ENCODE measurements around the gene INO80E.

INO80E gene

GRCh38 chr16:29993191-29993902 is 2.7 kb upstream of the INO80E start:
- no peak for DNase-seq

GRCh38 chr16:29993903-29994599 is 2.0 kb upstream of the INO80E start:
- DNase-seq, result no peak

GRCh38 chr16:29994600-29995323 is 1.3 kb upstream of the INO80E start:
- peak; percentile 54 to 66 for DNase-seq

GRCh38 chr16:29995324-29995910 is 624 bp upstream of the INO80E start, which contains the start of gene HIRIP3:
Gene HIRIP3, minus strand, starts transcription at chr16:29995617. Its CDS starts 12 bp downstream, at chr16:29995605.
- peak; percentile 59 to 85 for DNase-seq

GRCh38 chr16:29996766-29997250 is 767 bp downstream of the INO80E start:
- DNase-seq, result no peak

- DNase-seq, result no peak
Observed at GRCh38 chr16:29999605-30000004, 3.6 kb downstream of the INO80E start.

GRCh38 chr16:30000735-30001631 is 4.9 kb downstream of the INO80E start:
- DNase-seq, result no peak

- no peak for DNase-seq
Observed at GRCh38 chr16:30002614-30003346, 6.7 kb downstream of the INO80E start.

- DNase-seq, result no peak
Observed at GRCh38 chr16:30003670-30004423, 7.8 kb downstream of the INO80E start.

- no peak for DNase-seq
Observed at GRCh38 chr16:30004424-30004776, 8.4 kb downstream of the INO80E start.

GRCh38 chr16:30004811-30005242 is 8.8 kb downstream of the INO80E start:
- DNase-seq, result no peak

- DNase-seq, result peak in 1 of 2 experiments; percentile 55
Observed at GRCh38 chr16:30005341-30006094, 9.5 kb downstream of the INO80E start.

GRCh38 chr16:30006095-30006473 is 10.0 kb downstream of the INO80E start:
- no peak for DNase-seq

GRCh38 chr16:30006659-30007377 is 10.8 kb downstream of the INO80E start:
- DNase-seq, result no peak

GRCh38 chr16:30007378-30007895 is 11.4 kb downstream of the INO80E start:
- no peak for DNase-seq

- no peak for DNase-seq
Observed at GRCh38 chr16:30009085-30009862, 13.2 kb downstream of the INO80E start.

GRCh38 chr16:30009990-30010843 is 14.2 kb downstream of the INO80E start:
- DNase-seq, result no peak
